NB4 (cell line): ENCODE measurements around the gene HNF1A.

ENCODE experiments used
- POLR2A ChIP-seq: IDR thresholded peaks from 2 replicates; pipeline ENCODE4 v1.6.1; 2011; ENCODE audit warnings: mild to moderate bottlenecking; ENCODE audit not compliant: insufficient read length; ENCODE audit errors: extremely low read depth
- TF ChIP-seq, protein P1 (sequence below): IDR thresholded peaks from one replicate; pipeline ENCODE4 v1.5.1; 2012; ENCODE audit warnings: low read depth, low read length
- TF ChIP-seq, protein P2 (sequence below): IDR thresholded peaks from 2 replicates; pipeline ENCODE4 v1.6.1; 2011; ENCODE audit warnings: low read depth, low read length

DNA sequence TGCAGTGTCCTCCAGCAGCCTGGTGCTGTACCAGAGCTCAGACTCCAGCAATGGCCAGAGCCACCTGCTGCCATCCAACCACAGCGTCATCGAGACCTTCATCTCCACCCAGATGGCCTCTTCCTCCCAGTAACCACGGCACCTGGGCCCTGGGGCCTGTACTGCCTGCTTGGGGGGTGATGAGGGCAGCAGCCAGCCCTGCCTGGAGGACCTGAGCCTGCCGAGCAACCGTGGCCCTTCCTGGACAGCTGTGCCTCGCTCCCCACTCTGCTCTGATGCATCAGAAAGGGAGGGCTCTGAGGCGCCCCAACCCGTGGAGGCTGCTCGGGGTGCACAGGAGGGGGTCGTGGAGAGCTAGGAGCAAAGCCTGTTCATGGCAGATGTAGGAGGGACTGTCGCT, 22.7 kb downstream of the HNF1A start:
- TF ChIP-seq, protein P1, sequence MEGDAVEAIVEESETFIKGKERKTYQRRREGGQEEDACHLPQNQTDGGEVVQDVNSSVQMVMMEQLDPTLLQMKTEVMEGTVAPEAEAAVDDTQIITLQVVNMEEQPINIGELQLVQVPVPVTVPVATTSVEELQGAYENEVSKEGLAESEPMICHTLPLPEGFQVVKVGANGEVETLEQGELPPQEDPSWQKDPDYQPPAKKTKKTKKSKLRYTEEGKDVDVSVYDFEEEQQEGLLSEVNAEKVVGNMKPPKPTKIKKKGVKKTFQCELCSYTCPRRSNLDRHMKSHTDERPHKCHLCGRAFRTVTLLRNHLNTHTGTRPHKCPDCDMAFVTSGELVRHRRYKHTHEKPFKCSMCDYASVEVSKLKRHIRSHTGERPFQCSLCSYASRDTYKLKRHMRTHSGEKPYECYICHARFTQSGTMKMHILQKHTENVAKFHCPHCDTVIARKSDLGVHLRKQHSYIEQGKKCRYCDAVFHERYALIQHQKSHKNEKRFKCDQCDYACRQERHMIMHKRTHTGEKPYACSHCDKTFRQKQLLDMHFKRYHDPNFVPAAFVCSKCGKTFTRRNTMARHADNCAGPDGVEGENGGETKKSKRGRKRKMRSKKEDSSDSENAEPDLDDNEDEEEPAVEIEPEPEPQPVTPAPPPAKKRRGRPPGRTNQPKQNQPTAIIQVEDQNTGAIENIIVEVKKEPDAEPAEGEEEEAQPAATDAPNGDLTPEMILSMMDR: no peak
- TF ChIP-seq POLR2A: no peak
- TF ChIP-seq, protein P2, sequence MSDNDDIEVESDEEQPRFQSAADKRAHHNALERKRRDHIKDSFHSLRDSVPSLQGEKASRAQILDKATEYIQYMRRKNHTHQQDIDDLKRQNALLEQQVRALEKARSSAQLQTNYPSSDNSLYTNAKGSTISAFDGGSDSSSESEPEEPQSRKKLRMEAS: no peak
